ENCODE data around the gene RAB22A.

The RAB22A gene

GRCh38 chr20:58312836-58313235 is 3.3 kb downstream of the RAB22A start:
- Histone ChIP-seq H3K27me3 (ENCODE audit: insufficient read depth, poor library complexity, severe bottlenecking) (no peaks in the 10 kb centered on the region), H3K4me3 (replicated peaks; ENCODE audit: insufficient read depth, low read length) (no peak overlapping the region), H3K27ac (replicated peaks) (no peak overlapping the region)
- no peak for DNase-seq (ENCODE audit: low read depth in 1 of 2, low spot score in 1 of 2)
- TF ChIP-seq SPI1 (IDR thresholded peaks at IDR 0.05; ENCODE audit: borderline replicate concordance, low read depth) = no peak
- TF ChIP-seq, protein P1, sequence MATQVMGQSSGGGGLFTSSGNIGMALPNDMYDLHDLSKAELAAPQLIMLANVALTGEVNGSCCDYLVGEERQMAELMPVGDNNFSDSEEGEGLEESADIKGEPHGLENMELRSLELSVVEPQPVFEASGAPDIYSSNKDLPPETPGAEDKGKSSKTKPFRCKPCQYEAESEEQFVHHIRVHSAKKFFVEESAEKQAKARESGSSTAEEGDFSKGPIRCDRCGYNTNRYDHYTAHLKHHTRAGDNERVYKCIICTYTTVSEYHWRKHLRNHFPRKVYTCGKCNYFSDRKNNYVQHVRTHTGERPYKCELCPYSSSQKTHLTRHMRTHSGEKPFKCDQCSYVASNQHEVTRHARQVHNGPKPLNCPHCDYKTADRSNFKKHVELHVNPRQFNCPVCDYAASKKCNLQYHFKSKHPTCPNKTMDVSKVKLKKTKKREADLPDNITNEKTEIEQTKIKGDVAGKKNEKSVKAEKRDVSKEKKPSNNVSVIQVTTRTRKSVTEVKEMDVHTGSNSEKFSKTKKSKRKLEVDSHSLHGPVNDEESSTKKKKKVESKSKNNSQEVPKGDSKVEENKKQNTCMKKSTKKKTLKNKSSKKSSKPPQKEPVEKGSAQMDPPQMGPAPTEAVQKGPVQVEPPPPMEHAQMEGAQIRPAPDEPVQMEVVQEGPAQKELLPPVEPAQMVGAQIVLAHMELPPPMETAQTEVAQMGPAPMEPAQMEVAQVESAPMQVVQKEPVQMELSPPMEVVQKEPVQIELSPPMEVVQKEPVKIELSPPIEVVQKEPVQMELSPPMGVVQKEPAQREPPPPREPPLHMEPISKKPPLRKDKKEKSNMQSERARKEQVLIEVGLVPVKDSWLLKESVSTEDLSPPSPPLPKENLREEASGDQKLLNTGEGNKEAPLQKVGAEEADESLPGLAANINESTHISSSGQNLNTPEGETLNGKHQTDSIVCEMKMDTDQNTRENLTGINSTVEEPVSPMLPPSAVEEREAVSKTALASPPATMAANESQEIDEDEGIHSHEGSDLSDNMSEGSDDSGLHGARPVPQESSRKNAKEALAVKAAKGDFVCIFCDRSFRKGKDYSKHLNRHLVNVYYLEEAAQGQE (IDR thresholded peaks at IDR 0.05; ENCODE audit: insufficient replicate concordance, low read depth) = no peak
- no peak for TF ChIP-seq GABPA (IDR thresholded peaks at IDR 0.05; ENCODE audit: low read depth)
- TF ChIP-seq, protein P2, sequence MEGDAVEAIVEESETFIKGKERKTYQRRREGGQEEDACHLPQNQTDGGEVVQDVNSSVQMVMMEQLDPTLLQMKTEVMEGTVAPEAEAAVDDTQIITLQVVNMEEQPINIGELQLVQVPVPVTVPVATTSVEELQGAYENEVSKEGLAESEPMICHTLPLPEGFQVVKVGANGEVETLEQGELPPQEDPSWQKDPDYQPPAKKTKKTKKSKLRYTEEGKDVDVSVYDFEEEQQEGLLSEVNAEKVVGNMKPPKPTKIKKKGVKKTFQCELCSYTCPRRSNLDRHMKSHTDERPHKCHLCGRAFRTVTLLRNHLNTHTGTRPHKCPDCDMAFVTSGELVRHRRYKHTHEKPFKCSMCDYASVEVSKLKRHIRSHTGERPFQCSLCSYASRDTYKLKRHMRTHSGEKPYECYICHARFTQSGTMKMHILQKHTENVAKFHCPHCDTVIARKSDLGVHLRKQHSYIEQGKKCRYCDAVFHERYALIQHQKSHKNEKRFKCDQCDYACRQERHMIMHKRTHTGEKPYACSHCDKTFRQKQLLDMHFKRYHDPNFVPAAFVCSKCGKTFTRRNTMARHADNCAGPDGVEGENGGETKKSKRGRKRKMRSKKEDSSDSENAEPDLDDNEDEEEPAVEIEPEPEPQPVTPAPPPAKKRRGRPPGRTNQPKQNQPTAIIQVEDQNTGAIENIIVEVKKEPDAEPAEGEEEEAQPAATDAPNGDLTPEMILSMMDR (IDR thresholded peaks at IDR 0.05; ENCODE audit: insufficient read depth, low read length) = no peak
- TF ChIP-seq POLR2AphosphoS5 (IDR thresholded peaks at IDR 0.05; ENCODE audit: low read depth) = no peak

GRCh38 chr20:58313396-58313795 is 3.9 kb downstream of the RAB22A start:
- TF ChIP-seq GABPA (IDR thresholded peaks at IDR 0.05; ENCODE audit: low read depth) = 0 out of 2 replicates have a peak, but pooled peaks have one; percentile 24
- TF ChIP-seq, protein P1 (IDR thresholded peaks at IDR 0.05; ENCODE audit: insufficient replicate concordance, low read depth) = no peak
- TF ChIP-seq, protein P2 (IDR thresholded peaks at IDR 0.05; ENCODE audit: insufficient read depth, low read length) = no peak
- no peak for TF ChIP-seq POLR2AphosphoS5 (IDR thresholded peaks at IDR 0.05; ENCODE audit: low read depth)
- peak; percentile 51; the same call in 1 of the 2 replicates for TF ChIP-seq SPI1 (IDR thresholded peaks at IDR 0.05; ENCODE audit: borderline replicate concordance, low read depth)
- no peak overlapping the region for H3K4me3 ChIP-seq (replicated peaks; ENCODE audit: insufficient read depth, low read length)
- H3K27ac ChIP-seq (replicated peaks) = no peak overlapping the region; the same call in 1 of the 2 replicates
- peak in 1 of 2 experiments; percentile 80 for DNase-seq (ENCODE audit: low read depth in 1 of 2, low spot score in 1 of 2)
- H3K27me3 ChIP-seq (ENCODE audit: insufficient read depth, poor library complexity, severe bottlenecking) = no peaks in the 10 kb centered on the region

GRCh38 chr20:58321205-58321604 is 11.7 kb downstream of the RAB22A start:
- Histone ChIP-seq H3K27me3 (ENCODE audit: insufficient read depth, poor library complexity, severe bottlenecking) (no peaks in the 10 kb centered on the region), H3K27ac (replicated peaks) (no peak overlapping the region), H3K4me3 (replicated peaks; ENCODE audit: insufficient read depth, low read length) (no peak overlapping the region)
- DNase-seq (ENCODE audit: low read depth in 1 of 2, low spot score in 1 of 2) = no peak
- no peak for TF ChIP-seq POLR2AphosphoS5 (IDR thresholded peaks at IDR 0.05; ENCODE audit: low read depth)
- no peak for TF ChIP-seq GABPA (IDR thresholded peaks at IDR 0.05; ENCODE audit: low read depth)
- TF ChIP-seq SPI1 (IDR thresholded peaks at IDR 0.05; ENCODE audit: borderline replicate concordance, low read depth) = no peak
- TF ChIP-seq, protein P1 (IDR thresholded peaks at IDR 0.05; ENCODE audit: insufficient replicate concordance, low read depth) = no peak
- TF ChIP-seq, protein P2 (IDR thresholded peaks at IDR 0.05; ENCODE audit: insufficient read depth, low read length) = no peak
